B cell (primary cell): ENCODE results near the gene MND1. TPM values are rescaled to one million over a fixed set of nuclear protein-coding genes. Genes with fewer than 3 reads are reported as not detected.

Source experiments
- ATAC-seq: fragments of 200-7000 bp; cut with Tn5 transposase; one replicate; pipeline ENCODE4 v1.10.0; 2021; ENCODE audit warnings: low read depth, mild to moderate bottlenecking, moderate number of reproducible peaks, moderate library complexity
- CTCF ChIA-PET: fragments of 350-600 bp; sonication (Branson Sonifier 250); formaldehyde crosslinking; loops from one replicate; lab custom pipeline; 2021; ENCODE audit warnings: antibody characterized with exemption, inconsistent platforms; lab: Charles Lee
- POLR2A ChIA-PET: fragments of 350-600 bp; sonication (Branson Sonifier 250); formaldehyde crosslinking; loops from one replicate; lab custom pipeline; 2021; ENCODE audit warnings: antibody characterized with exemption; lab: Charles Lee
- DNase-seq: peaks from one replicate; pipeline ENCODE4 v3.0.0; 2013
- H2AFZ ChIP-seq: 2 replicates; pipeline ENCODE4 v1.6.1; 2012; ENCODE audit warnings: mild to moderate bottlenecking, low read depth, low read length; ENCODE audit not compliant: insufficient read depth, poor library complexity, severe bottlenecking
- H3K27ac ChIP-seq, 2 donors: 1 replicate in 1 of 2; 2 replicates in 1 of 2; pipeline ENCODE4 v1.5.1; 2012 to 2013; ENCODE audit warnings: low read length in 2 of 2, mild to moderate bottlenecking in 2 of 2, moderate library complexity in 1 of 2
- H3K27me3 ChIP-seq, 4 experiments: fragments of 200-600 bp in 1 of 4; sonication (generic) in 1 of 4; replicated peaks in 1 of 4; 1 replicate in 2 of 4; 2 replicates in 2 of 4; pipeline versions ENCODE4 v1.6.1 to v1.7.0; 2013 to 2016; ENCODE audit warnings: low read length in 3 of 4, mild to moderate bottlenecking in 2 of 4, mixed read lengths in 1 of 4, moderate library complexity in 1 of 4; ENCODE audit not compliant: insufficient read depth in 4 of 4, control insufficient read depth in 3 of 4; ENCODE audit errors: control extremely low read depth in 1 of 4
- H3K36me3 ChIP-seq, 2 experiments: replicated peaks in 1 of 2; 1 replicate in 1 of 2; 2 replicates in 1 of 2; pipeline versions ENCODE4 v1.6.1 to v1.7.1; 2013; ENCODE audit warnings: low read length in 1 of 2; ENCODE audit not compliant: insufficient read depth in 2 of 2, control insufficient read depth in 1 of 2; ENCODE audit errors: control extremely low read depth in 1 of 2, extremely low read depth in 1 of 2
- H3K4me1 ChIP-seq, 2 donors: fragments of 200-600 bp in 1 of 2; sonication (generic) in 1 of 2; 1 replicate in 1 of 2; 2 replicates in 1 of 2; pipeline versions ENCODE4 v1.5.1 to v1.6.1; 2013 to 2017; ENCODE audit warnings: low read length in 2 of 2; ENCODE audit not compliant: control insufficient read depth in 2 of 2, insufficient read depth in 2 of 2
- H3K4me2 ChIP-seq: replicated peaks from 2 replicates; pipeline ENCODE3; 2012; ENCODE audit warnings: mild to moderate bottlenecking, low read depth, low read length; ENCODE audit not compliant: poor library complexity, severe bottlenecking
- H3K4me3 ChIP-seq, 5 experiments: fragments of 200-600 bp in 1 of 5; sonication (generic) in 1 of 5; 1 replicate in 3 of 5; 2 replicates in 2 of 5; pipeline versions ENCODE4 v1.5.1 to v1.7.0; 2011 to 2016; ENCODE audit warnings: low read length in 4 of 5, mild to moderate bottlenecking in 4 of 5, low read depth in 2 of 5, control low read depth in 1 of 5, moderate library complexity in 1 of 5; ENCODE audit not compliant: insufficient read depth in 1 of 5; ENCODE audit errors: control extremely low read depth in 1 of 5, extremely low read depth in 1 of 5
- H3K79me2 ChIP-seq: fragments of 200-600 bp; sonication (generic); one replicate; pipeline ENCODE4 v1.6.0; 2016; ENCODE audit warnings: low read length; ENCODE audit not compliant: control insufficient read depth, insufficient read depth
- H3K9ac ChIP-seq: fragments of 200-600 bp; sonication (generic); 2 replicates; pipeline ENCODE4 v1.6.1; 2017; ENCODE audit warnings: mild to moderate bottlenecking, low read length, moderate library complexity
- H3K9me3 ChIP-seq, 3 donors: one replicate each; pipeline versions ENCODE4 v1.6.1 to v1.7.1; 2013; ENCODE audit warnings: low read length in 2 of 3; ENCODE audit not compliant: control insufficient read depth in 2 of 3, insufficient read depth in 1 of 3; ENCODE audit errors: control extremely low read depth in 1 of 3
- H4K20me1 ChIP-seq: 2 replicates; pipeline ENCODE4 v1.6.0; 2012; ENCODE audit warnings: mild to moderate bottlenecking, low read length; ENCODE audit not compliant: insufficient read depth, control insufficient read depth, poor library complexity, severe bottlenecking
- H3K27ac Mint-ChIP-seq: one replicate; pipeline ENCODE4 v1.8.0; 2021; ENCODE audit warnings: mixed read lengths
- H3K27me3 Mint-ChIP-seq: one replicate; pipeline ENCODE4 v1.8.0; 2021; ENCODE audit warnings: mixed read lengths
- H3K4me1 Mint-ChIP-seq: one replicate; pipeline ENCODE4 v1.8.0; 2021; ENCODE audit warnings: mixed read lengths
- H3K4me3 Mint-ChIP-seq: one replicate; pipeline ENCODE4 v1.8.0; 2021; ENCODE audit warnings: mixed read lengths
- H3K9me3 Mint-ChIP-seq: one replicate; pipeline ENCODE4 v1.8.0; 2022; ENCODE audit warnings: mixed read lengths; ENCODE audit not compliant: insufficient read depth
- CTCF ChIP-seq: fragments of 200-600 bp; IDR thresholded peaks from one replicate; pipeline ENCODE4 v1.8.0; 2022; ENCODE audit warnings: antibody characterized with exemption, mild to moderate bottlenecking
- EZH2 ChIP-seq: IDR thresholded peaks from 2 replicates; pipeline ENCODE4 v1.6.1; 2012; ENCODE audit warnings: borderline replicate concordance, low read depth, mild to moderate bottlenecking, moderate library complexity, low read length; ENCODE audit not compliant: insufficient read depth, poor library complexity, severe bottlenecking
- WGBS: methylation state at CpG from one replicate; pipeline ENCODE4 v1.1.5; 2013; ENCODE audit warnings: missing lambda C conversion rate; ENCODE audit not compliant: insufficient coverage; 5-methylcytosine and 5-hydroxymethylcytosine counted together
- intact Hi-C: fragments of 100-400 bp; cut with micrococcal nuclease; formaldehyde crosslinking; loops from one replicate; pipeline ENCODE4 v1.10.0; 2022
- polyA plus RNA-seq: library from polyadenylated mRNA; depleted of rRNA; stranded (reverse); fragments of >200 nt; gene quantifications from 2 replicates; pipeline ENCODE4 v1.2.3, GENCODE V29; 2012
- total RNA-seq, 2 donors: library from RNA; stranded (reverse); fragments of 120-200 nt in 1 of 2; gene quantifications; 1 replicate in 1 of 2; 2 replicates in 1 of 2; pipeline versions ENCODE4 v1.2.3 to v1.2.4, GENCODE V29; 2013 to 2022

MND1 gene
- total and polyA plus RNA-seq, 2 donors (not counting 1 experiment from before 2014, with no cell fraction given): not detected

GRCh38 chr4:153451911-153452657, 107.6 kb downstream of the MND1 start:
- Histone ChIP-seq H3K4me1 (peaks cover 15 to 20% of the 10 kb centered on the region in 2 donors), H3K27ac (no peak overlapping the region), H3K79me2 (no peaks in the 10 kb centered on the region), H3K36me3 (no peaks in the 10 kb centered on the region), H4K20me1 (no peaks in the 10 kb centered on the region), H3K27me3 (no peaks in the 10 kb centered on the region), H3K9ac (no peak overlapping the region), H3K4me3 (no peak overlapping the region), H3K4me2 (no peak overlapping the region), H3K9me3 (peaks cover 0 to 3% (median 2%) of the 10 kb centered on the region in 3 donors), H2AFZ (no peak overlapping the region)
- 92% methylated on average over 24 of the region's 27 CpGs for WGBS
- Mint-ChIP-seq H3K4me1 (peaks cover 27% of the 10 kb centered on the region), H3K9me3 (no peaks in the 10 kb centered on the region), H3K27me3 (no peaks in the 10 kb centered on the region), H3K4me3 (no peak overlapping the region), H3K27ac (peak overlapping the region; percentile 69)
- ChIA-PET POLR2A (interaction anchor here (0.8 kb wide), 1 partner anchor 14 kb away, joined by 3 read pairs; no protein-coding TSS in a partner anchor), CTCF (interaction anchor here (1.4 to 1.5 kb wide), 2 partner anchors 14 to 108 kb away, joined by 5 to 6 read pairs; partner anchors contain the start of gene TMEM131L)
- TF ChIP-seq CTCF (no peak), EZH2 (no peak)
- no peak for ATAC-seq
- intact Hi-C loops: loop anchor here (2.0 kb wide), 1 partner anchor 13 kb away; no protein-coding TSS in a partner anchor
- no peak for DNase-seq
